SKM-1 treated with dmso at 0.1 percent for 144 hours (cell line): Measurements from ENCODE around the gene ELMO3.

Experiments used
- DNase-seq: peaks from one replicate; lab custom pipeline; 2025; ENCODE audit not compliant: unreplicated experiment; lab: John Stamatoyannopoulos, UW

Gene ELMO3

DNA sequence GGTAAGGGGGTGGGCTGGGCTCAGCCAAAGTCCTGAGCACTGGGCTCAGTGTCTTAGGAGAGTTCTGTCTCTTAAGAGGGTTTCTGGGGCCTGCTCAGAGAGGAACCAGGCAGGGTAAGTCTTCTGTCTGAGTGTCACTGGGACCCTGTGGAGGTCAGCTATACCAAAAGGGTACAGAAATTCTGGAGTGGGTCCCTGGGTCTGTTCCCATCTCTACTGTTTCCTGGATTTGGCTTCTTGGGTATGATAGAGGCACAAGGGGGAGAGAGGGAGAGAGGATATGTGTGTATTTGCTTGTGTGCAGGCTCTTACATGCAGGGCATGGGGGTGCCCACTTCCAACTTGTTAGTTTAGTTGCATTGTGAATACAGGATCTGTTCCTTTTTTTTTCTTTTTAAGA, 5.4 kb upstream of the ELMO3 start:
- no peak for DNase-seq

DNA sequence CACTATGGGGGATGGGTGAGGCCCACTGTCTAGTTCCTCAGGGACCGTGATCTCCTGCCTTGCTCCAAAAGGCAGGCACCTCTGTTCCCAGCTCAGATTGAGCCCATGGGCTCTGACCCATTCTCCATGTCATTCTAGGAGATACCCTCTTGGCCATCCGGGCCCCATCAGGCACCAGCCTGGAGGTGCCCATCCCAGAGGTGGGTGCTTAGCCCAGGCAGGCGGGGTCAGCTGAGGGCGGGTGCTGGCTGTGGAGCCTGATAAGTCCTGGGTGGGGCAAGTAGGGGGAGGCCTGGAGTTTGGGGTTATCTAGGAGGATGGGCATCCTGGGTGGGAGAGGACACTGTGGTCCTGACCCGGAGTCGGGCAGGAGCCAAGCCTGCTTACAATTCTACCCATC, 4.7 kb upstream of the ELMO3 start:
- no peak for DNase-seq

DNA sequence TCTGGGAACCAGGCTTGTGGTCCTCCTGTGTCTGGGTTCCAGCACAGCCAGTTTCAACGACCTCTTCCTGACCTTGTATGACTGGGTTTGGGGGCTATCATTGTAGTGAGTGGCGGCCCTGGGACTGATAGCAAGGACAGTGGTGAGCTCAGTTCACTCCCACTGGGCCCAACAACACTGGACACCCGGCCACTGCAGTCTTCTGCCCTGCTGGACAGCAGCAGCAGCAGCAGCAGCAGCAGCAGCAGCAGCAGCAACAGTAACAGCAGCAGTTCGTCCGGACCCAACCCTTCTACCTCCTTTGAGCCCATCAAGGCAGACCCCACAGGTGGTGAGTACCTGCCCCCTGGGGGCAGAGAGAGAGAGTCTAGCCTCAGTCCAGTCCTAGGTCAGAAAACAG, 3.3 kb upstream of the ELMO3 start:
- DNase-seq, result no peak

DNA sequence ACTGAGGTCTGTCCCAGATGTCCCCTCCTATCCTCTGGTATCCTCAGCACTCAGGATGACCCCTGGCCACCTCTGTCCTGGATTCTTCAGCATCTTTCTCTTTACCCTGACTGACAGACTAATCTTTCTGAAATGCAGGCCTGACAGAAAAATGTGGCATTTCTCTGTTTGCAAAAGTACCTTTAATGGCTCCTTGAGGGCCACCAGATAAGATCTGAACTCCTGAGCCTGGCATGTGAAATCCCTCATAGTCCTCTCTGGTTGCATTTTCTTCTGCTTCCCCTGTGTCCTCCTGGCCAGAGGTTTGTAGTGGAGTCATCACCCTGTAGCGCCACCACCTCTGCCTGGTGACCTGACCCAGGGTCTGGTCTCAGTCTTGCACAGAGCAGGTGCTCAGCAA, 2.0 kb upstream of the ELMO3 start:
- no peak for DNase-seq

DNA sequence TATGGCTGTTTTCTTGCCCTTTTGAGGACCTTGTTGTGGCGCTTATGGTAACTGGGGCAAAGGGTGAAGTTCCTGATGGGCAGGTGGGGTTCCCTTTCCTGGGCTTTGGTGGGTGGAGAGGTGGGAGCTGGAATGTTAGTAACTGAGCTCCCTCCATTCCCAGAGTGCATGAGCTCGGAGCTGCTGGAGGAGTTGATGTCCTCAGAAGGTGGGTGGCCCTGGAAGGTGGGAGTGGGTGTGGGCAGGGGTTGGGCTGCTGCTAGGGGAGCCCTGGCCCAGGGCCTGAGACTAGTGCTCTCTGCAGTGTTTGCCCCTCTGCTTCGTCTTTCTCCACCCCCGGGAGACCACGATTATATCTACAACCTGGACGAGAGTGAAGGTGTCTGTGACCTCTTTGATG, 1.2 kb upstream of the ELMO3 start:
- no peak for DNase-seq

DNA sequence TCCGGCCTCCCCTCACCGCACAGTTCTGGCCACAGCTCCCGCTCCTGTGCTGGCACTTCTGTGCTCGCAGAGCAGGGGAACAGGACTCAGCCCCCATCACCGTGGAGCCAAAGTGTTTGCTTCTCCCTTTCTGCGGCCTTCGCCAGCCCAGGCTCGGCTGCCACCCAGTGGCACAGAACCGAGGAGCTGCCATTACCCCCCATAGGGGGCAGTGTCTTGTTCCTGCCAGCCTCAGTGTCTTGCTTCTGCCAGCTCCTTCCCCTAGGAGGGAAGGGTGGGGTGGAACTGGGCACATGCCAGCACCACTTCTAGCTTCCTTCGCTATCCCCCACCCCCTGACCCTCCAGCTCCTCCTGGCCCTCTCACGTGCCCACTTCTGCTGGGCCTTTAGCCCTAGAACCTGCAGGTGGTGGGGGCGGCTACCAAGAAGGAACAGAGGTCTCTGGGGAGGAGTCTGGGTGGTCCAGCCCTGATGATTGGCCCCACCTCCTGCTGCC, 645 bp upstream of the ELMO3 start:
- no peak for DNase-seq

DNA sequence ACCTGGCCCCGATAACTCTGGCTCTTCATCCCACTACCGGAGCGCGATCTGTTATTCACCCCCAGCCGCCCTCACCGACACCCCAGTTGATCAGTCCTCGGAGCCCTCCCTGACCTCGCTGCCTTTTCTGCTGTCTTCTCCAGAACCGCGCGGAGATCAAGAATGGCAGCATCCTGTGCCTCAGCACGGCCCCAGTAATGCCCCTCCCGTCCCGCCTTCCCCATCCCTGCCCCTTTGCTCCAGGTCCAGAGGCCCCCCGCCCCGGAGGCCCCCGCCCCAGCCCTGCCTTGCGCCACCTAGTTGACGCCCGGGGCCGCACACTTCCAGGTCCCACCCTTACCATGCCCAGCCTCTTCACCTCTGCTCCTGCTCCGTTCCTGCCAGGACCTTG, 872 bp downstream of the ELMO3 start:
- no peak for DNase-seq

DNA sequence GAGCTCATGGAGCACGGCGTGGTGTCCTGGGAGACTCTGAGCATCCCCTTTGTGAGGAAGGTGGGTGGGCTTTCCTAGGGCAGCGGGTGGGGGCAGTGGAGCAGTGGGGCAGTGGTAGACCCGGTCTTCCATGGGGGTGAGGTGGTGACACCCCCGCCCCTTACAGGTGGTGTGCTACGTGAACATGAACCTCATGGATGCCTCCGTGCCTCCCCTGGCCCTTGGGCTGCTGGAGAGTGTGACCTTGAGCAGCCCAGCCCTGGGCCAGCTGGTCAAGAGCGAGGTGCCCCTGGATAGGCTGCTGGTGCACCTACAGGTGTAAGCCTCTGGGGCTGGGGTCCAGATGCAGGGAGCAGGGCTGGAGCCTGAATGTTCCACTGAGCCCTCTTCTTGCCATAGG, 1.6 kb downstream of the ELMO3 start:
- no peak for DNase-seq

DNA sequence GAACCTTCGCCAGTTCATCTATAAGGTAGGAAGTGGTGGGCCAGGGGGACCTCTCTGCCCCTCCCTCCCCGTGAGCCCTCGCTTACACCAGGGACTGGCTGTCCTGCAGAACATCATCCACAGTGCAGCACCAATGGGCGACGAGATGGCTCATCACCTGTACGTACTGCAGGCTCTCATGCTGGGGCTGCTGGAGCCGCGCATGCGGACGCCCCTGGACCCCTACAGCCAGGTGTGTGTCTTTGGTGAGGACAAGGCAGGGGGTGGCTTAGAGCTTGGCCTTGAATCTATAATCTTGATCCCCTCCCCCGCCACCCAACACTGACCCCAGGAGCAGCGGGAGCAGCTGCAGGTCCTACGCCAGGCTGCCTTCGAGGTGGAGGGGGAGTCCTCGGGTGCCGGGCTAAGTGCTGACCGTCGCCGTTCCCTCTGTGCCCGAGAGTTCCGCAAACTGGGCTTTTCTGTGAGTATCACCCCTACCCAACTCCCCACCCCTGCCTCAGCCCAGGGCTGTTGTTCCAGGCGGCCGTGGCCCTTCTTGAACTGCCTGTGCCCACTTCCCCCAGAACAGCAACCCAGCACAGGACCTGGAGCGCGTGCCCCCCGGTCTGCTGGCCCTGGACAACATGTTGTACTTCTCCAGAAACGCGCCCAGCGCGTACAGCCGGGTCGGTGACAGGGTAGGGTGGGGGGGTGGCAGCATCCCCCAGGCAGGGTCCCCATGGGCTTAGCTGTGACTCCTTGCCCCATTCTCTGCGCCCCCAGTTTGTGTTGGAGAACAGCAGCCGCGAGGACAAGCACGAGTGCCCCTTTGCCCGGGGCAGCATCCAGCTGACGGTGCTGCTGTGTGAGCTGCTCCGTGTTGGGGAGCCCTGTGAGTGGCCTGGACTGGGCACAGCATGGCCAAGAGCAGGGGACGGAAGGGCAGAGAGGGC, 2.7 kb downstream of the ELMO3 start:
- DNase-seq, result no peak

DNA sequence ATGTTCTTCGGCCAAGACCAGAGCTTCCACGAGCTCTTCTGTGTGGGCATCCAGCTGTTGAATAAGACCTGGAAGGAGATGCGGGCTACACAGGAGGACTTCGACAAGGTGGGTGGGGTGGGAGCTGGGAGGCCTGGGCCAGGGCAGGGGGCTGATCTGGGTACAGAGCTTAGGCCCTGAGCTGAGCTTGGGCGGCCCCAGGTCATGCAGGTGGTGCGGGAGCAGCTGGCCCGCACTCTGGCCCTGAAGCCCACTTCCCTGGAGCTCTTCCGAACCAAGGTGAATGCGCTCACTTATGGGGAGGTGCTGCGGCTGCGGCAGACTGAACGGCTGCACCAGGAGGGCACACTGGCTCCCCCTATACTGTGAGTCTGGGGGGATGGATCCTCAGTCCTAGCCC, 3.5 kb downstream of the ELMO3 start:
- DNase-seq, result no peak

DNA sequence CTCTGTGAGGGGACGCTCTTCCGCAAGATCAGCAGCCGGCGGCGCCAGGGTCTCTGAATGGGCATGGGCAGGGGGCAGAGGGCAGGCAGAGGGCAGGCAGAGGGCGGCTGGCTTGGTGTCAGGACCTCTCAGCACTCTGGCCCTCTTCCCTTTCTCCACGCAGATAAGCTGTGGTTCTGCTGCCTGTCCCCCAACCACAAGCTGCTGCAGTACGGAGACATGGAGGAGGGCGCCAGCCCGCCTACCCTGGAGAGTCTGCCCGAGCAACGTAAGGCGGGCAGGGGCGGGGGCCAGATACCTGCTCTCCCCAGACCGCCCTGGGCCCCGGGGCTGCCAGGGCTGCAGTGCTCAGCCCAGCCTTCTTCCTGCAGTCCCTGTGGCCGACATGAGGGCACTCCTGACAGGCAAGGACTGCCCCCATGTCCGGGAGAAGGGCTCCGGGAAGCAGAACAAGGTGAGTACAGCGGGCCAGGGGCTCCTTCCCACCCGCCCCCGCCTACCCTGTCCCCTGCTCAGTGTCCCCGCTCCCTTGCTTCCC, 4.1 kb downstream of the ELMO3 start:
- DNase-seq, result no peak

DNA sequence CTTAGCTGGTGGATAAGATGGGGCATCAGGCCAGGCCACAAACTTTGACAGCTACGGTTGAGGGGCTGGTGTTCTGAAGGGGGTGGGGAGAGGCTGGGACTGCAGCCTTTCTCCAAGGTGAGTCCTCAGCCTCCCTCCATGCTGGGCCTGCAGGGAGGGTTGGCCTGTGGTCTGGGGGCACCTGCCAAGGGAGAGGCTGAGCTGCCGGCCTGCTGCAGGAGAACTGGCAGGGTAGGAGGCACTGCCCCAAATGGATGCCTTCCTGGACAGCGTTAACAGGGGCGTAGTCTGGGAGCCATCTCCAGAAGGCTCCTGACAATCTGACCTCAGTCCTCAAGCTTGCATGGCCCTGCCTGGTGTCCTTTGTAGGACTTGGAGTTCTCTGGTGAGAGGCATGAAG, 5.1 kb downstream of the ELMO3 start:
- no peak for DNase-seq

DNA sequence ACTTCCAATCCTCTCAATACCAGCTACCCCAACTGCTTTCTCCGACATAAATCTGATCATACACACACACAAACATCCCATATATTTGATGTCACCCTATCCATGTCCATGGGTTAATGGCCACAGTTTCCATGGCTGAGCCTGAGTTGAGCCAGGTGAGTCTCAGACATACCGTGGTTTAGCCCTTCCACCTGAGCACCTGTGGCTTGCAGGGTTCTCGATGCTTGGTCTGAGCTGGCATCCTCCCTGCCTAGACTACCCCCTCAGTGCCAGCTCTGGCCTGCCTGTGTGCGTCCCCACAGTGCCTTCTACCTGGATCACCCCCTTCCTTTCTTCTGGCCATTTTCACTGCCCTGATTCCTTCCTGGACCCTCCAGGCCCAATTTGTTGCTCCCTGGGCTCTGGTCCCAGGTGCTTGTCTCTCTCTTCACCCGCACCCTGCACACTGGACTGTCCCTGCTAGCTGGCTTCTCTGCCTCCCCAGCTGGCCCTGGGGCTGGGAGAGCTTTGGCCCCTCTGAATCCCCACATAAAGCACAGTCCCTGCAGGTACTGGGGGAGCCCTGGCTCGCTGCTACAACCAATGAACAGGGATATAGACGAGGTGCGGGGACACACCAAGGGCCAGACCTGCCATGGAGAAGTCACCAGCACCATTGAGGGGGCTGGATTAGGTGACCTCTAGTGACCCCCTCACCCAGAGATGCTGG, 7.4 kb downstream of the ELMO3 start:
- no peak for DNase-seq

DNA sequence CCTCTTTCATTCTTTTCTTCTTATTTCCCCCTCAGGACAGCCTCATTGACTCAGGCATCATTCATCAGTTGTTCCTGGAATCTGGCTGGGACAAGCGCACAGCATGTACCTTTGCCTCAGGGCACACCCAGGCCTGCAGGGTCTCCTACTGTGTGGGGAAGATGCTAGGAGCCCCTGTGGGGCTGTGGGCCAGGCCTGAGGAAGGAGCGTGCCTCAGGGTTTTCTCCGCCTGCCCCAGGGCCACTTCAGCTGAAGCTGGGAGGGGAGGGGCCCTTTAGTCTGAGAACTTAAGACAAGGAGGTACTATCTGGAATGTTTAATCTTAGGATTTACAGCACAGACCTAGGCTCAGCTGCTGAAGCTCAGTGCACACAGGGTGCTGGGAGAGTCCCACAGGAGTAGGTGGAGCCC, 7.9 kb downstream of the ELMO3 start:
- DNase-seq, result no peak

DNA sequence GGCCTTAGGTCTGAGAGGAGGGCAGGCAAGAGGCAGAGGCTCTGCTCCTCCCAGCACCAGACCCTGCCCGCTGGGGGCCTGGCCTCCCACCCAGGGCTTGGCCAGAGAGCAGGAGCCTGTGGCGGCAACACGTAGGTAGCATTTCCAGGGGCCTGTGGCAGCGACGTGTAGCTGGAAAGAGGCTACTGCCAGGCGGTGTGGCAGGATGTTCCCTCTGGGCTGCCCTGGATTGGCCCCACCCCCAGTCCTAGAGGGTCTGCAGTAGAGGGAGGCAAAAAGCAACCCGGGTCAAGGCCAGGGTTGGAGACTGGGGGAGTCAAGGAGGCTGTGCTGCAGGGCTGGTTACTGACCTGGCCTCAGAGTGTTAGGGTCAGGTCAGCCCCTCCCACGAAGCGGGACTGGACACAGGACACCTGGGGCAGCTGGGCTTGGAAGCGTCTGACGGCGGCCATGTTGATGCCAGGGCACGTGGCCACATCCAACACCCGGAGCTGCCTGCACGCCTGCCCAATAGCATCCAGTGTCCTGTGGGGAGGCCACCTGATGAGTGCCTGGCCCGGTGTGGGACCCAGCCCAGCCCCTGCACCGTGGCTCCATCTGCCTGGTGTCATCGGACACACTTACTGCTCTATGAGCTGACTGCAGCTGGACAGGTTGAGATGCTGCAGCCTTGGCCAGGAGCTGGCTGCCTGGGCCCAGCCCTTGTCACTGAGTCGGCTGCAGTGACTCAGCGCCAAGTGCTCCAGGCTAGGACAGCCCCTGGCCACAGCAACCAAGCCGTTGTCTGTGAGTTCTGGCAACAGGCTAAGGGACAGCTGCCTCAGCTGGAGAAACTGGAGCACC, 8.5 kb downstream of the ELMO3 start:
- DNase-seq, result no peak

DNA sequence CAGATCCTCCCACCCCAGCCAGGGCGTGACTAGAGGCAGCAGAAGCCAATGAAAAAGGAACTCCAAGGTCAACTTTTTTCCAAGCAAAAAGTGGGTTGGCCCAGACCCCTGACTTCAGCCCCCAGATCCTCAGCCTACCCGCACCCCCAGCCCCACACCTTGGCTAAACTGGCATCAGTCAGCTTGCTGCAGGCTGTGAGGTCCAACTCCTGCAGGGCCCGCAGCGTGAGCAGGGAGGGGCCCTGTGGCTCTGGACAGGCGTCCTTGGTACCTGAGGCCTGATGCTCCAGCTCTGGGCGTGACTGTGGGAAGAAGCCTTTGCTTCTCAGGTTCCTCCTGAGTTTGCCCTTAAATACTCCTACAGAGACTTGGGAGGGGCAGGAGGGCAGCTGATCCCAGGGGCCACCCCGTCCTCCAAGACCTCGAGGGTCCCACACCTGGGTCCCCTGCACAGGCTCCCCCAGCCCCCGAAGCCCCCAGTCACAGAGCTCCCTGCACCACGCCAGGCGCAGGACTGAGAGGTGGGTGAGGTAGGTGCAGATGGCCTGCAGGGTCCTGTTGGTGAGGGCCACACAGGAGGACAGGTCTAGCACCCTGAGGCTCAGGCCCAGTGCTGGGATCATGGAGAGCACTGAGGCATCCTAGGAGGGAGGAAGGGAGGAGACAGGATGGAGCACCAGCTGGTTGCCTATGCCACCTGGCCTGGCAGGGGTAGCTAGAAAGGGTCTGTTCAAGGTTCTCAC, 9.4 kb downstream of the ELMO3 start:
- DNase-seq, result no peak

DNA sequence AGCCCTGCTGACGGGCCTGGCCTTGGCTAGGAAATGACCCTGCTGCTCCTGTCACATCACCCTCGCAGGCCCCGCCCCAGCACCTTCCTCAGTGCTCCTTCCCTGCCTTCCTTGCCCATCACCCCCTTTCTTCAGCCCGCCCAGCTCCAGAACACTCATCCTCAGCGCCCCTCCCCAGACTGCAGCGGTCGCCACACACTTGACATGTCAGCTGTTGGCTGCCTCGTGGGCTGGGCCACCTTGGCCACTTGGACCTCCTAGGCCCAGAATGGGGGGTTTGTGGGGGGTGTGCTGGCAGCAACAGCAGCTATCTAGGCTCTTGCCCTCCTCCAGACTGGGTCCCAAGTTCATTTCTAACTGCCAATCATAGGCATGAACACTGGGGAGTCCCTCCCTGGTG, 10.6 kb downstream of the ELMO3 start:
- no peak for DNase-seq

DNA sequence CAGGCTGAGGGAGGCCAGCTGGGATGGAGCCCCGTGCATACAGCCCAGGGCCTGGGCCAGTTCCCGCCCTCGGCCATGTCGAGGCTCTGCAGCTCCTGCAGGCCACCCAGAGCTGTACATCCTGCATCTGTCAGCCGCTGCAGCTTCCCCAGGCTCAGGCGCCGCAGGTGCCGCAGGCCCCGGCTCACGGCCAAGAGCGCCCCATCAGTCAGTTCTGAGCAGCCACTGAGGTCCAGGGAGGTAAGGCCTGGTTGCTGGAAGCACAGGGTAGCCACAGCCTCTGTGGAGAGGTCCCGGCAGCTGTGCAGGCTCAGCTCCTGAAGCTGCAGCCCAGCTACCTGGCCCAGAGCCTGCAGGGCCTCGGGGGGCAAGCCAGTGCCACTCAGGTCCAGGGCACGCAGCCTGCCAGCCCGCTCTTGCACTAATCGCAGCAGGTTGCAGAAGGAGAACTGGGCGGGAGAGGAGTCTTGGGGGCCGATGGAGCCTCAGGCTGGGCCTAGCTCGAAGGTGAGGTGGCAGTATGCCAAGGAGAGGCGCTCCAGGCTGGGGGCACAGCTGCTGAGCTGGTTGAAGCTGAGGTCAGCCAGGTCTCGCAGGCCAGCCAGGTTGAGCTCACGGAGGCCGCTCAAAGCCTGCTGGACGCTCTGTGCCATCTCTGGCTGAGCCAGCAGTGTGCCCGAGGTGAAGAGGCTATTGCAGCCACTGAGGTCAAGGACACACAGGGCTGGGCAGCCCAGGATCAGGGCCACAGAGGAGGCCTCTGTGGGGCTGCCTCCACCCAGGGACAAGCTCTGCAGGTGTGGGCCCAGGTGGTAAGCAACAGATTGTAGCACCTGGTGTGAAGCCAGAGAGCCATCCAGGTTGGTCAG, 11.4 kb downstream of the ELMO3 start:
- DNase-seq, result no peak

DNA sequence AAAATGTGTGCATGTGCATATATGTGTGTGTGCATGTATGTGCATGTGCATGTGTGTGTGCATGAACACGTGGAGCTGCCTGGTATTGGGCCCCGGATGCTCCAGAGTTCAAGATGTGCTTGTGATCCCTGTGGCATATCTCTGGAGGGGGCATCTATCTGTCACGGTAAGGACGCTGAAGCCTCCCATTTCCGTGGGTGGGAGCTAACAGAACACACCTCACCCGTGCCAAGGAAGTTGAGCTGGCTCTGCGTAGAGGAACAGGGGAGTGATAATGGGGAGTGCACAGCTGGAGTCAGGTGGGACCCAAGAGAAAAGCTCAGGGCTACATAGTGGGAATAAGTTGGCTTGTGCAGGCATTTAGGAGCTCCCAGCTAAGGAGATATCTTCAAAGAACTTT, 12.7 kb downstream of the ELMO3 start:
- no peak for DNase-seq

DNA sequence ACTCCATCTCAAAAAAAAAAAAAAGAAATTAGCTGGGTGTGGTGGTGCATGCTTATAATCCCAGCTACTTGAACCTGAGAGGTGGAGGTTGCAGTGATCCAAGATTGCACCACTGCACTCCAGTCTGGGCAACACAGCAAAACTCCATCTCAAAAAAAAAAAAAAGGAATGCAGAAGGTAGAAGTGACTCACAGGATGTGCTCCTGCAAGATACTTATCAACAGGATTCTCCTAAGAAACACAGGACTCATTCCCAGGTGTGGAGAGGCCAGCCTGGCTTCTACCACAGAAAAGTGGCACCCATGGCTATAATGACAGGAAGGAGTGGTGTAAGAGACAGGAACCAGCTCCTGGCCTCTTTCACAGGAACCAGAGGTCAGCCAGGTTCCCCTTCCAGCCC, 13.8 kb downstream of the ELMO3 start:
- no peak for DNase-seq
